RWPE1 (cell line): Measurements from ENCODE around the gene IL21R.
"Not testable (repeated sequence)": the region's sequence is repeated elsewhere in the genome, so short reads cannot be mapped to it uniquely, and the experiment has no call there.

Experiments
- CTCF ChIA-PET: fragments of 350-600 bp; sonication (Branson Sonifier 250); formaldehyde crosslinking; extraction: SDS; loops from one replicate; lab custom pipeline; 2021; lab: Yijun Ruan, JAX
- POLR2A ChIA-PET: fragments of 400-600 bp; formaldehyde crosslinking; extraction: SDS; loops from one replicate; lab custom pipeline; 2020; ENCODE audit warnings: antibody characterized with exemption; ENCODE audit not compliant: low non-redundant PET; lab: Yijun Ruan, JAX
- DNase-seq: peaks from one replicate; pipeline ENCODE4 v3.0.0; 2012; ENCODE audit warnings: low spot score
- H3K27ac ChIP-seq: fragments of 450-650 bp; 2 replicates; pipeline ENCODE4 v1.5.1; 2017
- TF ChIP-seq, protein P1 (sequence below): fragments of 450-650 bp; conservative IDR thresholded peaks from 2 replicates; pipeline ENCODE4 v1.5.1; 2017; ENCODE audit warnings: low read depth, mild to moderate bottlenecking

Gene IL21R

DNA sequence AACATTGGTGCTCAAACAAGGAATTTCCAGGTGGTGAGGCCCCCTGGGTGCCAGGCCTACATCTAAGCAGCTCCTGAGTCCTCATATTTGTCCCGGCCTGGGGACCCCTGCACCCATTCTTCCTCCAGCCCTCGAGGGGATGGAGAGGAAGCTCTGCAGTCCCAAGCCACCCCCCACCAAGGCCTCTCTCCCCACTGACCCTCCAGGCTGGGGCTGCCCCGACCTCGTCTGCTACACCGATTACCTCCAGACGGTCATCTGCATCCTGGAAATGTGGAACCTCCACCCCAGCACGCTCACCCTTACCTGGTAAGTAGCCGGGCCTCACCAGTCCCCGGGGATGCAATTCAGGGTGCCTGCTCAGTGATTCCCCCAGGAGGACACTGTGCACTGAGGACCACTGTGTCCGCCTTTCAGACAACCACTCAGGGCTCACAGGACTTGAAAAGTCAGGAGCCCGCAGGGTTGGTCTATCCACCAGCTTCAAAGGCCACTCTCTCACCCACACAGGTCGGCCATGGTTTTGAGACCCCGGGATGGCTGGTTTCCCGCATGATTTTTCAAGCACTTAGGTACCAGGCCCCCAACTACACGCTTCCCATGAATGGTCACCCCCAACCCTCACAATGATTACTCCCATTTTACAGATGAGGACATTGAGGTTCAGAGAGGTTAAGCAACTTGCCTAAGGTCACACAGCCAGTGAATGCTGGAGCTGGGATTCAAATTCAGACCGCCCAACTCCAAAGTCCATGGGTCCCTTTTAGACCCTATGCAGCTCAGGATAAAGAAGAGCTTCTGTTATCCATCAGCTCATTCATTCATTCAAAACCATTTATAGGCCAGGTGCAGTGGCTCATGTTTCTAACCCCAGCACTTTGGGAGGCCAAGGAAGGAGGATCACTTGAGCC lies 32.4 kb downstream of the IL21R start:
- ChIA-PET POLR2A (no interaction called here), CTCF (interaction anchor here (0.6 kb wide), 1 partner anchor 90 kb away, joined by 5 read pairs; no protein-coding TSS in a partner anchor)
- H3K27ac ChIP-seq: no peak overlapping the region
- DNase-seq: no peak
- TF ChIP-seq, protein P1, sequence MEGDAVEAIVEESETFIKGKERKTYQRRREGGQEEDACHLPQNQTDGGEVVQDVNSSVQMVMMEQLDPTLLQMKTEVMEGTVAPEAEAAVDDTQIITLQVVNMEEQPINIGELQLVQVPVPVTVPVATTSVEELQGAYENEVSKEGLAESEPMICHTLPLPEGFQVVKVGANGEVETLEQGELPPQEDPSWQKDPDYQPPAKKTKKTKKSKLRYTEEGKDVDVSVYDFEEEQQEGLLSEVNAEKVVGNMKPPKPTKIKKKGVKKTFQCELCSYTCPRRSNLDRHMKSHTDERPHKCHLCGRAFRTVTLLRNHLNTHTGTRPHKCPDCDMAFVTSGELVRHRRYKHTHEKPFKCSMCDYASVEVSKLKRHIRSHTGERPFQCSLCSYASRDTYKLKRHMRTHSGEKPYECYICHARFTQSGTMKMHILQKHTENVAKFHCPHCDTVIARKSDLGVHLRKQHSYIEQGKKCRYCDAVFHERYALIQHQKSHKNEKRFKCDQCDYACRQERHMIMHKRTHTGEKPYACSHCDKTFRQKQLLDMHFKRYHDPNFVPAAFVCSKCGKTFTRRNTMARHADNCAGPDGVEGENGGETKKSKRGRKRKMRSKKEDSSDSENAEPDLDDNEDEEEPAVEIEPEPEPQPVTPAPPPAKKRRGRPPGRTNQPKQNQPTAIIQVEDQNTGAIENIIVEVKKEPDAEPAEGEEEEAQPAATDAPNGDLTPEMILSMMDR: no peak

DNA sequence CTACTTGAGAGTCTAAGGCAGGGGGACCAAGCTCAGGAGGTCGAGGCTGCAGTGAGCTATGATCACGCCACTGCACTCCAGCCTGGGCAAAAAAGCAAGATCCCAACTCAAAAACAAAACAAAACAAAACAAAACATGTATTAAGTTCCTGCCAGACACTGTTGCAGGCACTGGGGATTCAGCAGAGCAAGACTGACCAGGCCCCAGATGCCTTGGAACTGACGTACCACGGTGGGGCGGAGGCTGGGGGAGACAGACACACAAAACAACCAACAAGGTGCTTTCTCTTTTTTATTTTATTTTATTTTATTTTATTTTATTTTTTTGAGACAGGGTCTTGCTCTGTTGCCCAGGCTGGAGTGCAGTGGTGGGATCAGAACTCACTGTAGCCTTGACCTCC lies 33.2 kb downstream of the IL21R start:
- POLR2A ChIA-PET, H3K27ac ChIP-seq, CTCF ChIA-PET, DNase-seq: not testable (repeated sequence)

DNA sequence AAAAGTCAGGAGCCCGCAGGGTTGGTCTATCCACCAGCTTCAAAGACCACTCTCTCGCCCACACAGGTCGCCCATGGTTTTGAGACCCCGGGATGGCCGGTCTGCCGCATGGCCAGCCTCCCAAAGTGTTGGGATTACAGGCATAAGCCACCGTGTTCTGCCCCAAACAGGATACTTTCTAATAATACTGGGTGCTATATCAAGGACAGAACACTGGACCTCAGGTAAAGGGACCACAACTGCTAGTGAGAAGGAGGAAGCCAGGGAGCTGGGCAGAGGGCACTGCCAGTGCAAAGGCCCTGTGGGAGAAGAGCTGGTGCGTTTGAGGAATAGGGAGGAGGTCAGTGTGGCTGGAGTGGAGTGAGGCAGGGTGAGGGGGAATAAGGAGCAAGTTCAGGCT lies 34.1 kb downstream of the IL21R start:
- CTCF ChIA-PET: no interaction called here
- POLR2A ChIA-PET: no interaction called here
- DNase-seq: no peak
- H3K27ac ChIP-seq: no peak overlapping the region
- TF ChIP-seq, protein P1: no peak

DNA sequence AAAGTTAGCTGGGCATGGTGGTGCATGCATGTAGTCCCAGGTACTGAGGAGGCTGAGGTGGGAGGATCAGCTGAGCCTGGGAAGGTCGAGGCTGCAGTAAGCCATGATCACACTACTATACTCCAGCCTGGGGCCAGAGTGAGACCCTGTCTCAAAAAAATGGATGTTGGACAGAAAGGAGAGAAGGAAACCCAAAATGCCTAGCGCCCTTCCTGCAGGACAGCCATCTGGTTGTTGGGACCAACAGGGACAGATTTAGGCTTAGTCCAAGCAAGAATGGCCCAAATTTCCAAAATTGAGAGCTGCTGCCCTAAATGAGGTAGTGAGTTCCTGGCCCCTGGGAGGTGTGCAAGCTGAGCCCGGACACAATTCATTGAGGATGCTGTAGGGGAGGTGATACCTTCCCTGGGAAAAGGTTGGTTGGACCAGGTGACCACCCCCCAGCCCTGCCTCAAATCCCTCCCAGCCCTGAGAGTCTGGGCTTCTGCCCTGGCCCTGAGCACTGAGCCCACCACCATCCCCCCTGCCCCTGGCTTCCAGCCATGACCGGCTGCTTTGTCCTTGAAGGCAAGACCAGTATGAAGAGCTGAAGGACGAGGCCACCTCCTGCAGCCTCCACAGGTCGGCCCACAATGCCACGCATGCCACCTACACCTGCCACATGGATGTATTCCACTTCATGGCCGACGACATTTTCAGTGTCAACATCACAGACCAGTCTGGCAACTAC lies 35.1 kb downstream of the IL21R start:
- H3K27ac ChIP-seq: no peak overlapping the region
- POLR2A ChIA-PET: no interaction called here
- CTCF ChIA-PET: interaction anchor here (0.6 kb wide), 2 partner anchors 258 to 487 kb away, joined by 4 to 5 read pairs; no protein-coding TSS in a partner anchor
- no peak for DNase-seq
- TF ChIP-seq, protein P1: no peak

DNA sequence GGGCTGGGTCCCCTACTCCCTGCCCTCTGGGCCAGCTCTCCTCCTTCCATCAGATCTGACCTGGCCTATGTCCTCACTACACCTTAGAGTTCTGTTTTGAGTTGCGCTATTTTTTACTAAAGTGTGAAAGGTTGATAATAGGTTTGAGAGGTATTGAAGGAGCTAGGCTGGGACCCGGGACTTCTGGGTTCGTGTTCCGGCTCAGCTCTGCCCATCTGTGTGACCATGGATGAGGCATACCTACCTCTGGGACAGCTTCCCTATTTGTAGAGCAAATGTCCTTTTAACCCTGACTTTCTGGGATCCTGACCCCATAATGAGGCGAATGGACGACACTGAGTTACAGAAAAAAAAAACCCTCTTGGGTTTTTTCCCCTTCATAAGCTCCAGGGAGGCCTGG lies 36.0 kb downstream of the IL21R start:
- H3K27ac ChIP-seq: no peak overlapping the region
- POLR2A ChIA-PET: no interaction called here
- CTCF ChIA-PET: interaction anchor here (0.7 kb wide), 1 partner anchor 342 kb away, joined by 4 read pairs; no protein-coding TSS in a partner anchor
- TF ChIP-seq, protein P1: no peak
- DNase-seq: no peak

DNA sequence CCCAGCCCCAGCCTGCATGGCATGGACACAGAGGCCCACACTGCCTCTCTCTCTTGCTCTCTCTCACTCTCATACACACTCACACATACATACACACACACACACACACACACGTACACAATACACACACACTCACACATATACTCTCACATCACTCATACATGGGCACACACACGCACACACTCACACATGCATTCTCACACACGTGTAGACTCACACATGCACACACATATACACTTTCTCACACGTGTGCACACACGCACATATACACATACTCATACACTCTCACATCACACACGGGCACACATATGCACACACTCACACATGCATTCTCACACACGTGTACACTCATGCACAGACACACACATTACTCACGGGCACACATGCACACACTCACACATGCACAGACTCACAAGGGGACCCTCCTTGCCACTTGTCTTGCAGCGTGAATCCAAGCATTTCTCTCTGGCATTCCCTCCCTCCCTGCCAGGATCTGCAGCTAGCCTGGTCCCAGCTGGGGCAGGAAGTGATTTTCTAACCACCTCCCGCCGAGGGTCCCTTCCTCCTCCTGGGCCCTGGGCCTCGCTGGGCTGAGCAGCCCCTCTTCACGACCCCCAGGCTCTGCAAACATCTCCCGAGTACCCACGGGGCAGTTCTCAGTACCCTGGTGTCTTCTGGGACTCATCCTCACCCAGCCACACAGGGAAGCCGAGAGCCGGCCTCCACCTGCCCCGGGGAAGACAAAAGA lies 37.5 kb downstream of the IL21R start:
- H3K27ac ChIP-seq: no peak overlapping the region
- TF ChIP-seq, protein P1: no peak
- POLR2A ChIA-PET: no interaction called here
- no peak for DNase-seq
- CTCF ChIA-PET: interaction anchor here (0.7 kb wide), 1 partner anchor 200 kb away, joined by 4 read pairs; no protein-coding TSS in a partner anchor
